ENCODE measurements around the gene TLE4. TPM values are rescaled to one million over a fixed set of nuclear protein-coding genes. Genes with fewer than 3 reads are reported as not detected.

Gene TLE4
- total RNA-seq, 1 donor from 2014 or later = 3.4 TPM

GRCh38 chr9:79765466-79765865 lies 193.7 kb downstream of the TLE4 start:
- no peak for DNase-seq (ENCODE audit: low spot score)
- no peak for ATAC-seq

- no peak for DNase-seq (ENCODE audit: low spot score)
- ATAC-seq = no peak
These were observed 194.3 kb downstream of the TLE4 start for GRCh38 chr9:79766091-79766490.

- DNase-seq (ENCODE audit: low spot score) (no peak), ATAC-seq (no peak)
These were observed 196.4 kb downstream of the TLE4 start for GRCh38 chr9:79768194-79768593.

- ATAC-seq (no peak), DNase-seq (ENCODE audit: low spot score) (no peak)
These were observed 197.9 kb downstream of the TLE4 start for GRCh38 chr9:79769476-79770275.

GRCh38 chr9:79774356-79774755 lies 202.6 kb downstream of the TLE4 start:
- ATAC-seq = no peak
- DNase-seq (ENCODE audit: low spot score) = no peak
